ENCODE measurements around the gene EVA1C. TPM values are rescaled to one million over a fixed set of nuclear protein-coding genes. Genes with fewer than 3 reads are reported as not detected.
"Not testable (repeated sequence)": the region's sequence is repeated elsewhere in the genome, so short reads cannot be mapped to it uniquely, and the experiment has no call there.

The EVA1C gene
- total RNA-seq, 1 donor from 2014 or later = 0.38 TPM

GRCh38 chr21:32523463-32523862 is 111.0 kb downstream of the EVA1C start:
- ATAC-seq (ENCODE audit: low read depth) = no peak
- ChIA-PET CTCF (no interaction called here), POLR2A (no interaction called here)
- peaks cover 6% of the 10 kb centered on the region for H3K27me3 Mint-ChIP-seq
- no peaks in the 10 kb centered on the region for H3K4me1 Mint-ChIP-seq
- no peak overlapping the region for H3K4me3 Mint-ChIP-seq
- H3K36me3 Mint-ChIP-seq (ENCODE audit: low read depth) = no peaks in the 10 kb centered on the region
- DNase-seq = no peak
- no peak for TF ChIP-seq CTCF (IDR thresholded peaks at IDR 0.05)
- peaks cover under 1% of the 10 kb centered on the region for H3K9me3 Mint-ChIP-seq
- intact Hi-C loops (cut with micrococcal nuclease) = no loop called here
- no peak overlapping the region for H3K27ac Mint-ChIP-seq

DNA sequence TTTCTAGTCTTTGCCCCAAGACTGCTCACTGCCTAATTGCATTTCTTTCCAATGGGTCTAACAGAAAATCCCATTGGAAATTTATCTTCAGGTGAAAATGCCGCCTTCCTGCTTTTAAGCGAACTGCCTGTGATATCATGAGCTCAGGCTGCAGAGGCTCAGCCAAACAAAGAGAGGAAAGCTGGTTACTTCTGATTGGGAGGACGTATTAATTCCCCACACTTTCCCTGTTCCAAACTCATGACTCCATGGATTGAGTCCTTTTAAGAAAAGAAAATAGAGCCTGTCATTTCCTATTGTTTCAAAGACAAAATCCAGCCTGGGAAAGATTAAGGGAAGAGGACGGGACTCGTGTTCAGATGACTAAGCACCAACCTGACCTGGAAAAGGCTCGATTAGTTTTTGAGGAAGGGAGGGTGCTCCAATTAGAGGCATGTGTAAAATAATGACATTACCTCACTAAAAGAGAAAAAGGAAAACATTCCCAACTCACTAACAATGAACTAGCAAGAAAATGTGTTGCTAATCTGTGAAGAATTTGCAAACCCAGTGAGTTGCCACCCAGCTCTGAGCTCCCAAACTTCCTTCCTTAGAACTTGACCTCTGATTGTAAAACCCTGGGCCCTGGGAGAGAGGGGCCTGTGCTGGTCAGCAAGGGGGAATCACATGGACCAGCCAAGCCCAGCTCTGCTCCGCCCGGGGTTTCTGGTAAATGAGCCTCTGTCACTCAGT is 111.6 kb downstream of the EVA1C start:
- no peak for ATAC-seq (ENCODE audit: low read depth)
- POLR2A ChIA-PET = no interaction called here
- no peak for DNase-seq
- CTCF ChIA-PET = no interaction called here
- no peak for TF ChIP-seq CTCF (IDR thresholded peaks at IDR 0.05)
- Mint-ChIP-seq H3K4me1 (no peaks in the 10 kb centered on the region), H3K27ac (no peak overlapping the region), H3K27me3 (peaks cover 4% of the 10 kb centered on the region), H3K9me3 (no peaks in the 10 kb centered on the region), H3K4me3 (no peak overlapping the region), H3K36me3 (ENCODE audit: low read depth) (no peaks in the 10 kb centered on the region)
- intact Hi-C loops (cut with micrococcal nuclease) = no loop called here

DNA sequence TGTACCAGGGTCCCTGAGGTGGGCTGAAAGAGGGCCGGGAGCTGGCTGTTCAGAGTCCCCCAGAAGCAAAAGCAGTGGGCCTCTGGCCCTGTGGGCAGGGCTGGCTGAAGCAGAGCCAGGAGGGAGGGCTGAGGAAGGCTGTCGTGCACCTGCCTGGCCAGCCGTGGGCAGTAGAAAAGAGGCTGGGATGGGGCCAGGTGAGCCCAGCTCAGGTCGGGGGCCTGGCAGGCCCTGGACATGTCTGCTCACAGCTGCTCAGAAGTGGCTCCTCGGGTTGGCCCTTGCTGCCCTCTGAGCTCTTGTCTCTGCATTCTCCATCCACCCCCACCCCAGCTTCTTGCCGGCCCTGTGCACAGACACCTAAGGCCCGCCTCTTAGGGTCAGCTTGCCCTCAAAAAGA is 112.8 kb downstream of the EVA1C start:
- CTCF ChIA-PET = no interaction called here
- Mint-ChIP-seq H3K9me3 (no peaks in the 10 kb centered on the region), H3K4me1 (no peaks in the 10 kb centered on the region), H3K27ac (no peak overlapping the region), H3K36me3 (ENCODE audit: low read depth) (no peaks in the 10 kb centered on the region), H3K4me3 (no peak overlapping the region), H3K27me3 (peaks cover 4% of the 10 kb centered on the region)
- DNase-seq (no peak), ATAC-seq (ENCODE audit: low read depth) (no peak)
- POLR2A ChIA-PET = no interaction called here
- TF ChIP-seq CTCF (IDR thresholded peaks at IDR 0.05) = no peak
- intact Hi-C loops (cut with micrococcal nuclease) = no loop called here

- POLR2A ChIA-PET = no interaction called here
- no peak for ATAC-seq (ENCODE audit: low read depth)
- no peaks in the 10 kb centered on the region for H3K27me3 Mint-ChIP-seq
These were observed 117.2 kb downstream of the EVA1C start for GRCh38 chr21:32529679-32530078.

GRCh38 chr21:32530809-32531208 is 118.3 kb downstream of the EVA1C start:
- CTCF ChIA-PET; H3K27ac Mint-ChIP-seq; H3K36me3 Mint-ChIP-seq (ENCODE audit: low read depth); intact Hi-C loops (cut with micrococcal nuclease); POLR2A ChIA-PET; ATAC-seq (ENCODE audit: low read depth); DNase-seq; H3K27me3 Mint-ChIP-seq; H3K4me1 Mint-ChIP-seq; H3K9me3 Mint-ChIP-seq; H3K4me3 Mint-ChIP-seq: not testable (repeated sequence)

More at GRCh38 chr21:32529679-32530078, 117.2 kb downstream of the EVA1C start:
- Mint-ChIP-seq H3K36me3 (ENCODE audit: low read depth) (no peaks in the 10 kb centered on the region), H3K4me1 (no peaks in the 10 kb centered on the region), H3K27ac (no peak overlapping the region), H3K9me3 (no peaks in the 10 kb centered on the region), H3K4me3 (no peak overlapping the region)
- intact Hi-C loops (cut with micrococcal nuclease) = no loop called here
- no peak for DNase-seq
- CTCF ChIA-PET = no interaction called here
- no peak for TF ChIP-seq CTCF (IDR thresholded peaks at IDR 0.05)

- DNase-seq; intact Hi-C loops (cut with micrococcal nuclease); H3K27me3 Mint-ChIP-seq; H3K4me1 Mint-ChIP-seq; H3K36me3 Mint-ChIP-seq (ENCODE audit: low read depth); H3K4me3 Mint-ChIP-seq; H3K27ac Mint-ChIP-seq; H3K9me3 Mint-ChIP-seq; ATAC-seq (ENCODE audit: low read depth); CTCF ChIA-PET; POLR2A ChIA-PET: not testable (repeated sequence)
These were observed 119.1 kb downstream of the EVA1C start for GRCh38 chr21:32531561-32531960.
